ENCODE data around the gene ELL2.

The ELL2 gene

DNA sequence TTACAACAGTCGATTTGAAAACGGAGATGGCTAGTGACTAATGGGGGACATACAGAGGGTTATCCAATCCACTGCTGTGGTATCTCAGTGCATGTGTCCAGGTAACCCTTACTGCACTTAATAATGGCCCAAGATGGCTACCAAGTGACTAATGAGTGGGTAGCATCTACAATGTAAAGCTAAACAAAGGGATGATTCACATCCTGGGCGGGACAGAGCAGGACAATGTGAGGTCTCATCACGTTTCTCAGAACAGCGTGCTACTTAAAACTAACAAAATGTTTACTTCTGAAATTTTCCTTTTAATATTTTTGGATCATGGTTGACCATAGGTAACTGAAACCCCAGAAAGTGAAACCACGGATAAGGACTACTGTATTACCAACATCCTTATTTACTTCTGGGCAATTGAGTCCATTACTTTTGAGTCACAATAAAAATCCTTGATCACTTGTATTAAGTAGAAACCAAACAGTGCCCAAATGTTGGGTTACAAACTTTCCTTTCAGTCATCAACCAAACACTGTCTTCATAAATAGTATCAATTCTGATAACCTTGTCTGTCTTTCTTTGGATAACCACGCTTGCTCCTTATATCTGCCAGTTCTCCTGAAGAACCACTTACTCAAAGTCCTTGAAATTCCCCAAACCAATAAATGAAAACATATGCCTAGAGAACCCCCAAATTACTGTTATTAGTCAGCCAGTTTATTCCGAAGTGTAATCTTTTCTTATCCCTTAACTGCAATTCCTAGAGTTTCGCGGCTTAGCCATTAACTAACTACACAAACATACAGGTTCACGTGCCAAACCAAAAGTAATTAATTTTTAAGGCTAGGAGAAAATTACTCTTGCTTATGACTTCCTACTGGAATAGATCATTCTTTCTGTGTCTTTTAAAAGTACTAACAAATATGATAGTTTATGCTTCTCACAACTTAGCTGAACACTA is 59.7 kb downstream of the ELL2 start:
- no peaks in the 10 kb centered on the region for H4K20me1 ChIP-seq (ENCODE audit: insufficient read depth, low read length)
- H2AFZ ChIP-seq (ENCODE audit: low read length), result no peak overlapping the region
- no peak overlapping the region for H3K27ac ChIP-seq (ENCODE audit: low read length)
- H3K36me3 ChIP-seq (replicated peaks; ENCODE audit: insufficient read depth, low read length), result 0 out of 2 replicates have a peak, but pooled peaks cover 4% of the 10 kb centered on the region
- H3K9me2 ChIP-seq (replicated peaks; ENCODE audit: insufficient read depth, low read length), result no peaks in the 10 kb centered on the region
- H3K4me1 ChIP-seq (ENCODE audit: low read length), result no peaks in the 10 kb centered on the region
- TF ChIP-seq, protein P1, sequence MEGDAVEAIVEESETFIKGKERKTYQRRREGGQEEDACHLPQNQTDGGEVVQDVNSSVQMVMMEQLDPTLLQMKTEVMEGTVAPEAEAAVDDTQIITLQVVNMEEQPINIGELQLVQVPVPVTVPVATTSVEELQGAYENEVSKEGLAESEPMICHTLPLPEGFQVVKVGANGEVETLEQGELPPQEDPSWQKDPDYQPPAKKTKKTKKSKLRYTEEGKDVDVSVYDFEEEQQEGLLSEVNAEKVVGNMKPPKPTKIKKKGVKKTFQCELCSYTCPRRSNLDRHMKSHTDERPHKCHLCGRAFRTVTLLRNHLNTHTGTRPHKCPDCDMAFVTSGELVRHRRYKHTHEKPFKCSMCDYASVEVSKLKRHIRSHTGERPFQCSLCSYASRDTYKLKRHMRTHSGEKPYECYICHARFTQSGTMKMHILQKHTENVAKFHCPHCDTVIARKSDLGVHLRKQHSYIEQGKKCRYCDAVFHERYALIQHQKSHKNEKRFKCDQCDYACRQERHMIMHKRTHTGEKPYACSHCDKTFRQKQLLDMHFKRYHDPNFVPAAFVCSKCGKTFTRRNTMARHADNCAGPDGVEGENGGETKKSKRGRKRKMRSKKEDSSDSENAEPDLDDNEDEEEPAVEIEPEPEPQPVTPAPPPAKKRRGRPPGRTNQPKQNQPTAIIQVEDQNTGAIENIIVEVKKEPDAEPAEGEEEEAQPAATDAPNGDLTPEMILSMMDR (IDR thresholded peaks at IDR 0.05; ENCODE audit: low read length), result no peak
- TF ChIP-seq EZH2phosphoT487 (IDR thresholded peaks at IDR 0.05; ENCODE audit: low read length), result no peak
- no peak for TF ChIP-seq EZH2 (optimal IDR thresholded peaks at IDR 0.05; ENCODE audit: low read depth, low read length)
- H3K9ac ChIP-seq (ENCODE audit: low read length), result no peak overlapping the region
- H3K9me3 ChIP-seq (replicated peaks; ENCODE audit: insufficient read depth, low read length), result no peaks in the 10 kb centered on the region
- no peak for DNase-seq
- H3F3A ChIP-seq (ENCODE audit: insufficient read depth, low read length), result no peaks in the 10 kb centered on the region
- no peak overlapping the region for H3K4me2 ChIP-seq (ENCODE audit: low read depth, low read length)
- no peaks in the 10 kb centered on the region for H3K79me2 ChIP-seq (ENCODE audit: low read length)
- no peaks in the 10 kb centered on the region for H3K27me3 ChIP-seq (replicated peaks; ENCODE audit: insufficient read depth, low read length)
- H3K4me3 ChIP-seq (ENCODE audit: low read length), result no peak overlapping the region

DNA sequence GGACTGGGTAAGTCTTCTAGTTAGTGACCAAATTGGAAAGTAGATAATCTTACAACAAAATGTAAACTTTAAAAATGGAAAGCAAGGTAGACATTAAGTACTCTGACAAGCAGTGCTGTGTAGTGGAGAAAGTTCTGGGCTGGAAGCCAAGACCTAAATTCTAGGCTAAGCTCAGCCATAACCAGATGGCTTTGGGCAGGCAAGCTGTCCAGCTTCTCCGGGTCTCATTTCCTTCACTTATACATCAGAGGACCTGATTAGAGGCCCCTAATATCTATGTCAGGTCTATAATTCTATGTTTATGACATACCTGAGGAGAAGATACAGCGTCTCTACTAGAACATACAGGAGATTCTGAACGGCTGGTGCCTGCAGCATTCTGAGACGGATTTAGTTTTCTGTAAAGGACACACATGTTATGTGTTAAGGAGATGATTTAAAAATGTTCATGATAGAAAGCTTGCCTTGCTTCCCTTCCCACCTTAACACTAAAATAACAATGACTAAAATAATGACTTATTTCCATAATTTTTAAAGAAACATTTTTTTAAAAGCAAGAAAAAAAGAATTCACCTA is 61.2 kb downstream of the ELL2 start:
- no peaks in the 10 kb centered on the region for H3F3A ChIP-seq (ENCODE audit: insufficient read depth, low read length)
- H2AFZ ChIP-seq (ENCODE audit: low read length), result no peak overlapping the region
- no peaks in the 10 kb centered on the region for H3K9me2 ChIP-seq (replicated peaks; ENCODE audit: insufficient read depth, low read length)
- H4K20me1 ChIP-seq (ENCODE audit: insufficient read depth, low read length), result no peaks in the 10 kb centered on the region
- no peak overlapping the region for H3K4me3 ChIP-seq (ENCODE audit: low read length)
- H3K36me3 ChIP-seq (replicated peaks; ENCODE audit: insufficient read depth, low read length), result 0 out of 2 replicates have a peak, but pooled peaks cover 4% of the 10 kb centered on the region
- no peaks in the 10 kb centered on the region for H3K27me3 ChIP-seq (replicated peaks; ENCODE audit: insufficient read depth, low read length)
- H3K4me1 ChIP-seq (ENCODE audit: low read length), result no peaks in the 10 kb centered on the region
- H3K79me2 ChIP-seq (ENCODE audit: low read length), result no peaks in the 10 kb centered on the region
- no peaks in the 10 kb centered on the region for H3K9me3 ChIP-seq (replicated peaks; ENCODE audit: insufficient read depth, low read length)
- H3K4me2 ChIP-seq (ENCODE audit: low read depth, low read length), result no peak overlapping the region
- TF ChIP-seq EZH2 (optimal IDR thresholded peaks at IDR 0.05; ENCODE audit: low read depth, low read length) (no peak), EZH2phosphoT487 (IDR thresholded peaks at IDR 0.05; ENCODE audit: low read length) (no peak)
- TF ChIP-seq, protein P1 (IDR thresholded peaks at IDR 0.05; ENCODE audit: low read length), result no peak
- no peak overlapping the region for H3K9ac ChIP-seq (ENCODE audit: low read length)
- H3K27ac ChIP-seq (ENCODE audit: low read length), result no peak overlapping the region
- DNase-seq, result no peak

DNA sequence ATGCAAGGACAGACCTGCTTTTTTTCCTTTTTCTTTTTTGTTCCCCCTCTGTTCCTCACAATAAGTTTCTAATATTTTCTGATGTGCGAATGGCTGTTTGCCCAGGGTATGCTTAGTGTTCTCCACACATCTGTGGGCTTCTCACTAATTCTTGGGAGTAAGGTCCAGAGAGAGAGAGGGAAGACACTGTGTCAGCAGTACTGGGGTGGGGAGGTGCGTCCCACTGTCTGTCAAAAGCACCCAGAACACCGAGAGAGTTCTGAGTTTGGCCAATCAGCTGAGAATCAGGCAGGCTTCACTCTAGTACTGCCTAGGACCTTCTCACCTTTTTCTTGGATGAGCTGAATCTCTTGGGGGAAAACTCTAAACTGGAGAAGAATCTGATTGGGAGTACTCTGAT is 61.8 kb downstream of the ELL2 start:
- Histone ChIP-seq H3K4me1 (ENCODE audit: low read length) (no peaks in the 10 kb centered on the region), H3K27ac (ENCODE audit: low read length) (no peak overlapping the region), H3K9me3 (replicated peaks; ENCODE audit: insufficient read depth, low read length) (no peaks in the 10 kb centered on the region), H3K4me2 (ENCODE audit: low read depth, low read length) (no peak overlapping the region), H3K4me3 (ENCODE audit: low read length) (no peak overlapping the region), H2AFZ (ENCODE audit: low read length) (no peak overlapping the region), H3F3A (ENCODE audit: insufficient read depth, low read length) (no peaks in the 10 kb centered on the region), H3K27me3 (replicated peaks; ENCODE audit: insufficient read depth, low read length) (no peaks in the 10 kb centered on the region), H3K79me2 (ENCODE audit: low read length) (no peaks in the 10 kb centered on the region), H3K36me3 (replicated peaks; ENCODE audit: insufficient read depth, low read length) (0 out of 2 replicates have a peak, but pooled peaks cover 4% of the 10 kb centered on the region), H3K9ac (ENCODE audit: low read length) (no peak overlapping the region), H3K9me2 (replicated peaks; ENCODE audit: insufficient read depth, low read length) (no peaks in the 10 kb centered on the region), H4K20me1 (ENCODE audit: insufficient read depth, low read length) (no peaks in the 10 kb centered on the region)
- DNase-seq, result no peak
- TF ChIP-seq EZH2 (optimal IDR thresholded peaks at IDR 0.05; ENCODE audit: low read depth, low read length) (no peak), EZH2phosphoT487 (IDR thresholded peaks at IDR 0.05; ENCODE audit: low read length) (no peak)
- TF ChIP-seq, protein P1 (IDR thresholded peaks at IDR 0.05; ENCODE audit: low read length), result no peak
